HCT116 (cell line): ENCODE results near the gene MTARC2. TPM values are rescaled to one million over a fixed set of nuclear protein-coding genes. Genes with fewer than 3 reads are reported as not detected.
A peak's percentile ranks its signal among the peaks of the same experiment; 100 is the strongest.

Experiments
- ATAC-seq: fragments of 200-7000 bp; cut with Tn5 transposase; 2 replicates; pipeline ENCODE4 v1.9.1; 2020; ENCODE audit warnings: mild to moderate bottlenecking, moderate library complexity
- BruUV-seq: library from RNA; stranded (reverse); fragments of 400-500 nt; replicated peaks from 2 replicates; lab custom pipeline; 2021; lab: Mats Ljungman, UMichigan
- CTCF ChIA-PET: fragments of 300-600 bp; sonication (Branson Sonifier 250); formaldehyde crosslinking; loops from one replicate; lab custom pipeline; 2021; ENCODE audit warnings: antibody characterized with exemption; lab: Charles Lee
- POLR2A ChIA-PET: fragments of 300-600, 350-600 bp; sonication (Branson Sonifier 250); formaldehyde crosslinking; loops from one replicate; lab custom pipeline; 2021; ENCODE audit warnings: antibody characterized with exemption; lab: Charles Lee
- RAD21 ChIA-PET, 2 experiments: fragments of 300-600 bp; sonication (Branson Sonifier 250); formaldehyde crosslinking; loops; one replicate each; lab custom pipeline; 2023; ENCODE audit warnings: low total read pairs in 2 of 2; ENCODE audit not compliant: uncharacterized antibody in 2 of 2, unreplicated experiment in 2 of 2, low non-redundant PET in 1 of 2; lab: Charles Lee
- DNase-seq: peaks from one replicate; pipeline ENCODE4 v3.0.0-alpha.2; 2010; ENCODE audit warnings: low read depth, low spot score
- H2AFZ ChIP-seq: fragments of 200-600 bp; shearing (Covaris generic), sonication (generic); 2 replicates; pipeline ENCODE4 v1.6.1; 2017; ENCODE audit warnings: low read depth, mixed run types, mixed read lengths, antibody characterized with exemption, low read length; ENCODE audit not compliant: poor library complexity, severe bottlenecking
- H3K27ac ChIP-seq: 2 replicates; pipeline ENCODE4 v1.5.1; 2012; ENCODE audit warnings: low read depth, low read length
- H3K27me3 ChIP-seq: fragments of 200-600 bp; sonication (generic); 2 replicates; pipeline ENCODE4 v1.6.1; 2016; ENCODE audit warnings: mixed run types, low read length, mixed read lengths; ENCODE audit not compliant: insufficient read depth
- H3K36me3 ChIP-seq, 2 experiments: fragments of 200-500 bp in 1 of 2; fragments of 200-600 bp in 1 of 2; sonication (Bioruptor generic) in 1 of 2; sonication (generic) in 1 of 2; 2 replicates each; pipeline versions ENCODE4 v1.5.1 to v1.6.1; 2014 to 2016; ENCODE audit warnings: low read length in 2 of 2, inconsistent platforms in 1 of 2, mixed read lengths in 1 of 2, mixed run types in 1 of 2; ENCODE audit not compliant: insufficient read depth in 2 of 2, control insufficient read depth in 1 of 2
- H3K4me1 ChIP-seq, 2 experiments: fragments of 200-600 bp in 1 of 2; sonication (generic) in 1 of 2; 2 replicates each; pipeline versions ENCODE4 v1.5.1 to v1.6.1; 2012 to 2017; ENCODE audit warnings: low read length in 2 of 2, inconsistent platforms in 1 of 2, mild to moderate bottlenecking in 1 of 2, mixed read lengths in 1 of 2, mixed run types in 1 of 2, moderate library complexity in 1 of 2; ENCODE audit not compliant: insufficient read depth in 2 of 2, control insufficient read depth in 1 of 2
- H3K4me2 ChIP-seq: fragments of 200-600 bp; sonication (generic); 2 replicates; pipeline ENCODE4 v1.6.1; 2017; ENCODE audit warnings: mixed run types, low read length, mixed read lengths
- H3K4me3 ChIP-seq, 2 experiments: fragments of 200-600 bp in 1 of 2; sonication (generic) in 1 of 2; replicated peaks in 1 of 2; 2 replicates each; pipeline ENCODE4 v1.5.1; 2011 to 2016; ENCODE audit warnings: low read length in 2 of 2, control low read depth in 1 of 2, low read depth in 1 of 2, mild to moderate bottlenecking in 1 of 2, mixed read lengths in 1 of 2, mixed run types in 1 of 2
- H3K79me2 ChIP-seq: fragments of 200-600 bp; sonication (generic); 2 replicates; pipeline ENCODE4 v1.6.1; 2017; ENCODE audit warnings: mild to moderate bottlenecking, mixed run types, low read length, moderate library complexity, mixed read lengths; ENCODE audit not compliant: insufficient read depth
- H3K9ac ChIP-seq: fragments of 200-600 bp; sonication (generic); 2 replicates; pipeline ENCODE4 v1.6.1; 2016; ENCODE audit warnings: low read length, mixed read lengths
- H3K9me2 ChIP-seq: fragments of 200-600 bp; sonication (generic), shearing (Covaris generic); 2 replicates; pipeline ENCODE4 v1.6.1; 2017; ENCODE audit warnings: mixed run types, mild to moderate bottlenecking, moderate library complexity; ENCODE audit not compliant: insufficient read depth
- H3K9me3 ChIP-seq, 2 experiments: fragments of 200-500 bp in 1 of 2; fragments of 200-600 bp in 1 of 2; sonication (Bioruptor generic) in 1 of 2; sonication (generic) in 1 of 2; 2 replicates each; pipeline ENCODE4 v1.6.1; 2014 to 2017; ENCODE audit warnings: low read length in 2 of 2, mixed read lengths in 2 of 2, inconsistent platforms in 1 of 2, low read depth in 1 of 2, mild to moderate bottlenecking in 1 of 2, mixed run types in 1 of 2, moderate library complexity in 1 of 2; ENCODE audit not compliant: control insufficient read depth in 1 of 2, insufficient read depth in 1 of 2
- H4K20me1 ChIP-seq: fragments of 200-600 bp; sonication (generic), shearing (Covaris generic); 2 replicates; pipeline ENCODE4 v1.6.1; 2017; ENCODE audit warnings: mixed run types, mild to moderate bottlenecking, moderate library complexity; ENCODE audit not compliant: insufficient read depth
- ATF3 ChIP-seq: IDR thresholded peaks from 2 replicates; pipeline ENCODE4 v1.6.1; 2012
- CBX3 ChIP-seq: IDR thresholded peaks from 2 replicates; pipeline ENCODE4 v1.6.1; 2012; ENCODE audit warnings: low read depth
- CEBPB ChIP-seq: IDR thresholded peaks from 2 replicates; pipeline ENCODE4 v1.6.1; 2012; ENCODE audit warnings: low read depth
- CTCF ChIP-seq, 3 experiments: fragments of 200-600 bp in 1 of 3; sonication (generic) in 1 of 3; IDR thresholded peaks in 2 of 3; conservative IDR thresholded peaks in 1 of 3; 2 replicates each; pipeline ENCODE4 v1.5.1; 2012 to 2017; ENCODE audit warnings: low read depth in 2 of 3, low read length in 2 of 3, antibody characterized with exemption in 1 of 3, borderline replicate concordance in 1 of 3, control low read depth in 1 of 3, mild to moderate bottlenecking in 1 of 3, mixed read lengths in 1 of 3, mixed run types in 1 of 3, moderate library complexity in 1 of 3; ENCODE audit not compliant: insufficient read depth in 1 of 3
- EGR1 ChIP-seq: IDR thresholded peaks from 2 replicates; pipeline ENCODE4 v1.6.1; 2012; ENCODE audit warnings: low read depth
- ELF1 ChIP-seq: IDR thresholded peaks from 2 replicates; pipeline ENCODE4 v1.6.1; 2012; ENCODE audit warnings: low read depth, borderline replicate concordance
- EZH2phosphoT487 ChIP-seq: fragments of 200-600 bp; IDR thresholded peaks from 2 replicates; pipeline ENCODE4 v1.6.1; 2018; ENCODE audit warnings: antibody characterized with exemption, borderline replicate concordance
- FOSL1 ChIP-seq: IDR thresholded peaks from 2 replicates; pipeline ENCODE4 v1.6.1; 2012; ENCODE audit warnings: low read depth
- MAX ChIP-seq: IDR thresholded peaks from 2 replicates; pipeline ENCODE4 v1.6.1; 2012
- POLR2A ChIP-seq: IDR thresholded peaks from 2 replicates; pipeline ENCODE4 v1.7.0; 2011; ENCODE audit warnings: borderline replicate concordance; ENCODE audit not compliant: insufficient read depth, insufficient read length; ENCODE audit errors: extremely low read depth
- POLR2AphosphoS5 ChIP-seq: IDR thresholded peaks from 2 replicates; pipeline ENCODE4 v1.6.1; 2011; ENCODE audit warnings: mild to moderate bottlenecking, low read depth, low read length, moderate library complexity
- SIN3A ChIP-seq: IDR thresholded peaks from 2 replicates; pipeline ENCODE4 v1.6.1; 2012; ENCODE audit warnings: low read depth
- SP1 ChIP-seq: IDR thresholded peaks from 2 replicates; pipeline ENCODE4 v1.6.1; 2012; ENCODE audit warnings: low read depth
- SRF ChIP-seq: IDR thresholded peaks from 2 replicates; pipeline ENCODE4 v1.6.1; 2012; ENCODE audit warnings: low read depth
- TCF7L2 ChIP-seq: IDR thresholded peaks from 2 replicates; pipeline ENCODE4 v1.7.0; 2011; ENCODE audit warnings: borderline replicate concordance, inconsistent platforms; ENCODE audit not compliant: insufficient read depth, insufficient read length; ENCODE audit errors: extremely low read depth
- YY1 ChIP-seq: IDR thresholded peaks from 2 replicates; pipeline ENCODE4 v1.6.1; 2011; ENCODE audit warnings: low read length, low read depth, moderate library complexity, mild to moderate bottlenecking; ENCODE audit not compliant: insufficient replicate concordance; ENCODE audit errors: extremely low read depth
- intact Hi-C: fragments of 100-400 bp; cut with micrococcal nuclease; formaldehyde crosslinking; loops from 2 replicates; pipeline ENCODE4 v1.10.0; 2022
- total RNA-seq: library from RNA; stranded (reverse); gene quantifications from one replicate; pipeline ENCODE4 v1.2.1, GENCODE V29; 2021; ENCODE audit not compliant: unreplicated experiment
- TF ChIP-seq, protein P1 (sequence below): IDR thresholded peaks from 2 replicates; pipeline ENCODE4 v1.6.1; 2011; ENCODE audit warnings: mild to moderate bottlenecking, low read length, moderate library complexity; ENCODE audit not compliant: insufficient replicate concordance; ENCODE audit errors: extremely low read depth

Gene MTARC2
- total RNA-seq, 1 experiment from 2014 or later = 16.6 TPM

DNA sequence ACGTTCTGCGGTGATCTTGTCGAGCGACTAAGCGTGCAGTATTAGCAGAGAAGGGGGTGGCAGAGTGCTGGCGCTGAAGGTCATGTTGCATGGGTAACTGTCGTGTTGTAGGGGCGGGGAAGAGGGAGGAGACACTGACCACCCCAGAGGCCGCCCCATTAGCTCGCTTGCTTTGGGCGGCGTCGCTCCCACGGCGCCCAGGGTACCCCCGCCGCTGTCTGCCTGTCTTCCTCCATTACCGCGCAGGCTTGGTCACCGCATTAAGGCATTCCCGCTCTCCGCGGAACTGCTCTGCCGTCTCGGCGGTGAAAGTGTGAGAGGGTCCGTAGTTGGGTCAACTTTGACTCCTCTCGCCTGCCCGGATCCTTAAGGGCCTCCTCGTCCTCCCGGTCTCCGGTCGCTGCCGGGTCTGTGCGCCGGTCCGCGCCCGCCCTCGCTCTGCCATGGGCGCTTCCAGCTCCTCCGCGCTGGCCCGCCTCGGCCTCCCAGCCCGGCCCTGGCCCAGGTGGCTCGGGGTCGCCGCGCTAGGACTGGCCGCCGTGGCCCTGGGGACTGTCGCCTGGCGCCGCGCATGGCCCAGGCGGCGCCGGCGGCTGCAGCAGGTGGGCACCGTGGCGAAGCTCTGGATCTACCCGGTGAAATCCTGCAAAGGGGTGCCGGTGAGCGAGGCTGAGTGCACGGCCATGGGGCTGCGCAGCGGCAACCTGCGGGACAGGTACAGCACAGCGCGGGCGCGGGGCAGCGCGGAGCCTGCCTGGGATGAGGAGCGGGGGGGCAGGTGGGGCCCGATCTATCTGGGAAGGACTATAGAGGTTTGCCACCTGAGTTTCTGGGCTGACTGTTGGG lies at the start of gene MTARC2 (continued):
- no peak for TF ChIP-seq CTCF (IDR thresholded peaks at IDR 0.05 in 2 of 3, conservative IDR thresholded peaks at IDR 0.05 in 1 of 3; ENCODE audit: borderline replicate concordance in 1 of 3, insufficient read depth in 1 of 3, low read depth in 2 of 3, low read length in 2 of 3)
- TF ChIP-seq EGR1 = no peak
- no peak; the same call in 1 of the 2 replicates for TF ChIP-seq SP1

DNA sequence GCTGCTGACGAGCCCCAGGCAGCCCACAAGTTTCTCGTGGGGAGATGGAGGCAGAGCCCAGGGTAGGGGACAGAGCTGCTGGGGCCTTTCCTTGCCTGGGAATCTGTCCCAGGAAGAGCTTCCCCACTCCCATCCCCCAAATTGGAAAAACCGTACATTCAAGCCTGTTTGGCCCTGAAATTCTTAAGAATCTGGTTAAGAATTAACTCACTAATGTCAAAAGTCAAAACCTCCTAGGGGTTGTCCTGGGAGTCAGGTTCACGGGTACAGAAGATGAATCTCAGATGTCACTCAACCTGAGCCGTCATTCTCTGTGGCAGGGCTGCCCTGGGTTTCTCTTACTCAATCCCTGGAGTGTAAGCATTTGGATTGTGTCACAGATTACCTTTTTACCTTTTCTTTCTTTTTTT lies 49.5 kb upstream of the MTARC2 start:
- POLR2A ChIA-PET = no interaction called here
- H2AFZ ChIP-seq = no peak overlapping the region
- H3K27ac ChIP-seq = no peak overlapping the region
- H3K36me3 ChIP-seq = peaks cover 0 to 6% of the 10 kb centered on the region in 2 experiments; a peak in 2 of 4 replicates
- no peaks in the 10 kb centered on the region; a peak in 2 of 4 replicates for H3K4me1 ChIP-seq
- intact Hi-C loops = no loop called here
- CTCF ChIA-PET = no interaction called here
- no peaks in the 10 kb centered on the region for H4K20me1 ChIP-seq
- H3K79me2 ChIP-seq = no peaks in the 10 kb centered on the region
- RAD21 ChIA-PET = interaction anchor here in 1 of 2 experiments (0.7 kb wide), 1 partner anchor 34 kb away, joined by 3 read pairs; no protein-coding TSS in a partner anchor
- H3K4me3 ChIP-seq = no peak overlapping the region
- TSS peak; percentile 28 for BruUV-seq
- H3K9me3 ChIP-seq = no peaks in the 10 kb centered on the region
- DNase-seq (no peak), ATAC-seq (no peak)
- H3K9me2 ChIP-seq = no peaks in the 10 kb centered on the region
- H3K4me2 ChIP-seq = no peak overlapping the region
- H3K27me3 ChIP-seq = no peaks in the 10 kb centered on the region
- H3K9ac ChIP-seq = no peak overlapping the region
- TF ChIP-seq CEBPB (no peak), YY1 (no peak), POLR2A (no peak), CBX3 (no peak), ATF3 (no peak), EZH2phosphoT487 (no peak), MAX (no peak), CTCF (IDR thresholded peaks at IDR 0.05 in 2 of 3, conservative IDR thresholded peaks at IDR 0.05 in 1 of 3; ENCODE audit: borderline replicate concordance in 1 of 3, insufficient read depth in 1 of 3, low read depth in 2 of 3, low read length in 2 of 3) (no peak), SP1 (no peak), SIN3A (no peak), SRF (no peak), FOSL1 (no peak), TCF7L2 (no peak), POLR2AphosphoS5 (no peak), ELF1 (no peak)
- TF ChIP-seq, protein P1, sequence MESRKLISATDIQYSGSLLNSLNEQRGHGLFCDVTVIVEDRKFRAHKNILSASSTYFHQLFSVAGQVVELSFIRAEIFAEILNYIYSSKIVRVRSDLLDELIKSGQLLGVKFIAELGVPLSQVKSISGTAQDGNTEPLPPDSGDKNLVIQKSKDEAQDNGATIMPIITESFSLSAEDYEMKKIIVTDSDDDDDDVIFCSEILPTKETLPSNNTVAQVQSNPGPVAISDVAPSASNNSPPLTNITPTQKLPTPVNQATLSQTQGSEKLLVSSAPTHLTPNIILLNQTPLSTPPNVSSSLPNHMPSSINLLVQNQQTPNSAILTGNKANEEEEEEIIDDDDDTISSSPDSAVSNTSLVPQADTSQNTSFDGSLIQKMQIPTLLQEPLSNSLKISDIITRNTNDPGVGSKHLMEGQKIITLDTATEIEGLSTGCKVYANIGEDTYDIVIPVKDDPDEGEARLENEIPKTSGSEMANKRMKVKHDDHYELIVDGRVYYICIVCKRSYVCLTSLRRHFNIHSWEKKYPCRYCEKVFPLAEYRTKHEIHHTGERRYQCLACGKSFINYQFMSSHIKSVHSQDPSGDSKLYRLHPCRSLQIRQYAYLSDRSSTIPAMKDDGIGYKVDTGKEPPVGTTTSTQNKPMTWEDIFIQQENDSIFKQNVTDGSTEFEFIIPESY = no peak
